ENCODE data around the gene ARV1.
"Not testable (repeated sequence)": the region's sequence is repeated elsewhere in the genome, so short reads cannot be mapped to it uniquely, and the experiment has no call there.

ARV1 gene

DNA sequence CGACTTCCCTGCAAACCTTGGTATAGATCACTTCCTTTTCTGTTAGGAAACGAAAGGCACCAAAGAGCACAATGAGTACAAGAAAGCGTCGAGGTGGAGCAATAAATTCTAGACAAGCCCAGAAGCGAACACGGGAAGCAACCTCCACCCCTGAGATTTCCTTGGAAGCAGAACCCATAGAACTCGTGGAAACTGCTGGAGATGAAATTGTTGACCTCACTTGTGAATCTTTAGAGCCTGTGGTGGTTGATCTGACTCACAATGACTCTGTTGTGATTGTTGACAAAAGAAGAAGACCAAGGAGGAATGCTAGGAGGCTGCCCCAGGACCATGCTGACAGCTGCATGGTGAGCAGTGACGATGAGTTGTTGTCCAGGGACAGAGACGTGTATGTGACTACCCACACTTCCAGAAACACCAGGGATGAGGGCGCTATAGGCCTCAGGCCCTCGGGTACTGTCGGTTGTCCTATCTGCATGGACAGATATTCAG is 42.7 kb downstream of the ARV1 start:
- Histone ChIP-seq H3K27me3 (ENCODE audit: insufficient read depth, low read depth) (no peaks in the 10 kb centered on the region), H3K36me3 (ENCODE audit: insufficient read depth) (no peaks in the 10 kb centered on the region), H3K27ac (no peak overlapping the region), H3K4me3 (IDR thresholded peaks at IDR 0.05; ENCODE audit: insufficient read depth, low read depth, low read length) (no peak overlapping the region), H3K9ac (no peak overlapping the region), H4K20me1 (ENCODE audit: insufficient read depth) (no peaks in the 10 kb centered on the region), H3K4me2 (no peak overlapping the region), H3K4me1 (ENCODE audit: low read depth, poor library complexity, severe bottlenecking) (no peaks in the 10 kb centered on the region), H3K79me2 (ENCODE audit: insufficient read depth, low read depth) (no peaks in the 10 kb centered on the region), H2AFZ (ENCODE audit: low read depth) (no peak overlapping the region)
- TF ChIP-seq, protein P1, sequence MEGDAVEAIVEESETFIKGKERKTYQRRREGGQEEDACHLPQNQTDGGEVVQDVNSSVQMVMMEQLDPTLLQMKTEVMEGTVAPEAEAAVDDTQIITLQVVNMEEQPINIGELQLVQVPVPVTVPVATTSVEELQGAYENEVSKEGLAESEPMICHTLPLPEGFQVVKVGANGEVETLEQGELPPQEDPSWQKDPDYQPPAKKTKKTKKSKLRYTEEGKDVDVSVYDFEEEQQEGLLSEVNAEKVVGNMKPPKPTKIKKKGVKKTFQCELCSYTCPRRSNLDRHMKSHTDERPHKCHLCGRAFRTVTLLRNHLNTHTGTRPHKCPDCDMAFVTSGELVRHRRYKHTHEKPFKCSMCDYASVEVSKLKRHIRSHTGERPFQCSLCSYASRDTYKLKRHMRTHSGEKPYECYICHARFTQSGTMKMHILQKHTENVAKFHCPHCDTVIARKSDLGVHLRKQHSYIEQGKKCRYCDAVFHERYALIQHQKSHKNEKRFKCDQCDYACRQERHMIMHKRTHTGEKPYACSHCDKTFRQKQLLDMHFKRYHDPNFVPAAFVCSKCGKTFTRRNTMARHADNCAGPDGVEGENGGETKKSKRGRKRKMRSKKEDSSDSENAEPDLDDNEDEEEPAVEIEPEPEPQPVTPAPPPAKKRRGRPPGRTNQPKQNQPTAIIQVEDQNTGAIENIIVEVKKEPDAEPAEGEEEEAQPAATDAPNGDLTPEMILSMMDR (conservative IDR thresholded peaks at IDR 0.05; ENCODE audit: low read depth, low read length): no peak

DNA sequence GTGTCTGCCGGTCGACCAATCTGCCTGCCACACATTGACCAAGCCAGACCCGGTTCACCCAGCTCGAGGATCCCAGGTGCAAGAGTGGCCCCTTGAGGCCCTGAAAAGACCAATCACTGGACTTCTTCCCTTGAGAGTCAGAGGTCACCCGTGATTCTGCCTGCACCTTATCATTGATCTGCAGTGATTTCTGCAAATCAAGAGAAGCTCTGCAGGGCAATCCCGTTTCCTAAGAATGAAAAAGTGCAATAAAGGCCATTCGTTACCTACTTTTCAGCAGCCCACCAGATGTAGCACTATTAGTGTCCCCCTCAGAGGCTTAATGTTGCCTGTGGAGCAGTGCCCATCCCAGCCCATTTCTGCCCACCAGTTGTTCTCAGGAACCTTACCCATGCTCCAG is 43.6 kb downstream of the ARV1 start:
- H3K4me2 ChIP-seq; H3K27ac ChIP-seq; H4K20me1 ChIP-seq (ENCODE audit: insufficient read depth); H3K36me3 ChIP-seq (ENCODE audit: insufficient read depth); H3K9ac ChIP-seq; H3K27me3 ChIP-seq (ENCODE audit: insufficient read depth, low read depth); H3K4me1 ChIP-seq (ENCODE audit: low read depth, poor library complexity, severe bottlenecking); H3K4me3 ChIP-seq (IDR thresholded peaks at IDR 0.05; ENCODE audit: insufficient read depth, low read depth, low read length); H2AFZ ChIP-seq (ENCODE audit: low read depth); H3K79me2 ChIP-seq (ENCODE audit: insufficient read depth, low read depth): not testable (repeated sequence)

DNA sequence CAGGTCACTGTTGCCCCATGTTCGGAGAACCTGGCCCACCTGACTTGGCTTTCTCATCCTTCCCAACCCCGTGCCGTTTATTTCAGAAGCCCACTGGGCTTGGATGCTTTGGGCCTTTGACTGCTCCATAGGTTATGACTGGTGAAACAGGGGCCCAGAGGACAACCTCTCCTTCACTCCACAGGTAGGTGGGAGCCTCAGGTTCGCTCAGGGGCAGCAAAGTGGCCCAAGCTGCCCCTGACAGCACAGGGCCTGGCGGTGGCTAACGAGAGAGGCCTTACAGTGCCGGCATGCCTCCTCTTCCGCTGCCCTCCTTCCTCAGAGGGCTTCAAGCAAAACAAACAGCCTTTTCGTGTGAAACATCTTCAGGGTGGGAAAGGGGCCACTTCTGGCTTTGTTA is 44.3 kb downstream of the ARV1 start:
- TF ChIP-seq, protein P1 (conservative IDR thresholded peaks at IDR 0.05; ENCODE audit: low read depth, low read length): no peak
- no peaks in the 10 kb centered on the region for H3K27me3 ChIP-seq (ENCODE audit: insufficient read depth, low read depth)

DNA sequence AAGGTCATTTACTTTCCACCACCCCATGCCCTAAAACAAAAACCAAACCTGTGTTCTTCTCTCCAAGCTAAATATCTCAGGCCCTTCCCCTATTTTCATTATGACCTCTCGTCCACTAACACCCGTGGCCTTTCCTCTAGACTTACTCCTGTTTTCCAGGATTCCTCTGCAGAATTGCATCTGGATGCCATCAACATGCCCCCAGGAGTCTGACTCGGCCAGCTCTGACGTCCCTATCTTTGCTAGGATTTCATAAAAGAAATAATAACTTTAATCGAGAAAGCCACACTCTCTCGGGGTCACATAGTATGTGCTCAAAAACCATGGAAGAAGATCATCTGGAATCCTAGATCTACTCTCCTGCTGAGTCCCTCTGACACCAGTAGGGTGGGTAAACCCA is 47.7 kb downstream of the ARV1 start:
- no peaks in the 10 kb centered on the region for H3K36me3 ChIP-seq (ENCODE audit: insufficient read depth)

More for the DNA sequence above, 44.3 kb downstream of the ARV1 start:
- Histone ChIP-seq H2AFZ (ENCODE audit: low read depth) (no peak overlapping the region), H3K27ac (no peak overlapping the region), H4K20me1 (ENCODE audit: insufficient read depth) (no peaks in the 10 kb centered on the region), H3K4me1 (ENCODE audit: low read depth, poor library complexity, severe bottlenecking) (no peaks in the 10 kb centered on the region), H3K36me3 (ENCODE audit: insufficient read depth) (no peaks in the 10 kb centered on the region), H3K9ac (no peak overlapping the region), H3K4me3 (IDR thresholded peaks at IDR 0.05; ENCODE audit: insufficient read depth, low read depth, low read length) (no peak overlapping the region), H3K4me2 (no peak overlapping the region), H3K79me2 (ENCODE audit: insufficient read depth, low read depth) (no peaks in the 10 kb centered on the region)

More for the DNA sequence above, 47.7 kb downstream of the ARV1 start:
- no peak overlapping the region for H3K9ac ChIP-seq
- TF ChIP-seq, protein P1 (conservative IDR thresholded peaks at IDR 0.05; ENCODE audit: low read depth, low read length): no peak
- no peaks in the 10 kb centered on the region for H4K20me1 ChIP-seq (ENCODE audit: insufficient read depth)
- no peak overlapping the region for H3K4me3 ChIP-seq (IDR thresholded peaks at IDR 0.05; ENCODE audit: insufficient read depth, low read depth, low read length)
- no peaks in the 10 kb centered on the region for H3K4me1 ChIP-seq (ENCODE audit: low read depth, poor library complexity, severe bottlenecking)
- no peak overlapping the region for H2AFZ ChIP-seq (ENCODE audit: low read depth)
- H3K27me3 ChIP-seq (ENCODE audit: insufficient read depth, low read depth): no peaks in the 10 kb centered on the region
- peaks cover 6% of the 10 kb centered on the region; the same call in 1 of the 2 replicates for H3K79me2 ChIP-seq (ENCODE audit: insufficient read depth, low read depth)
- H3K4me2 ChIP-seq: no peak overlapping the region
- H3K27ac ChIP-seq: no peak overlapping the region
